Effector memory CD4-positive, alpha-beta T cell (primary cell): ENCODE data around the gene GRAMD2B.

Experiments used
- DNase-seq, 3 donors: peaks; one replicate each; pipeline ENCODE4 v3.0.0-alpha.2; 2020
- H3K27ac ChIP-seq: 2 replicates; pipeline ENCODE4 v1.7.0; 2013; ENCODE audit warnings: mild to moderate bottlenecking, low read length, moderate library complexity; ENCODE audit not compliant: insufficient read depth, poor library complexity, severe bottlenecking
- H3K27me3 ChIP-seq: replicated peaks from 2 replicates; pipeline ENCODE4 v1.7.0; 2013; ENCODE audit warnings: mild to moderate bottlenecking, low read length; ENCODE audit not compliant: insufficient read depth, control insufficient read depth, poor library complexity, severe bottlenecking
- H3K36me3 ChIP-seq: 2 replicates; pipeline ENCODE4 v1.7.0; 2013; ENCODE audit warnings: mild to moderate bottlenecking, low read length, moderate library complexity; ENCODE audit not compliant: control insufficient read depth, insufficient read depth
- H3K4me1 ChIP-seq: 2 replicates; pipeline ENCODE4 v1.7.0; 2013; ENCODE audit warnings: low read length, mild to moderate bottlenecking; ENCODE audit not compliant: control insufficient read depth, insufficient read depth, poor library complexity, severe bottlenecking
- H3K4me3 ChIP-seq: 2 replicates; pipeline ENCODE4 v1.7.0; 2013; ENCODE audit warnings: low read length, low read depth, mild to moderate bottlenecking; ENCODE audit not compliant: insufficient read depth, poor library complexity, severe bottlenecking
- H3K9me3 ChIP-seq: 2 replicates; pipeline ENCODE4 v1.7.0; 2013; ENCODE audit warnings: mild to moderate bottlenecking, low read length, moderate library complexity; ENCODE audit not compliant: control insufficient read depth

Gene GRAMD2B

GRCh38 chr5:126455728-126456127 is 32.5 kb downstream of the GRAMD2B start:
- no peak overlapping the region for H3K4me3 ChIP-seq
- no peaks in the 10 kb centered on the region for H3K27me3 ChIP-seq
- no peaks in the 10 kb centered on the region for H3K9me3 ChIP-seq
- H3K4me1 ChIP-seq, result peaks cover 5% of the 10 kb centered on the region
- H3K36me3 ChIP-seq, result no peaks in the 10 kb centered on the region
- no peak for DNase-seq
- no peak overlapping the region for H3K27ac ChIP-seq

GRCh38 chr5:126456217-126456820 is 33.1 kb downstream of the GRAMD2B start:
- no peak for DNase-seq
- Histone ChIP-seq H3K36me3 (no peaks in the 10 kb centered on the region), H3K27ac (no peak overlapping the region), H3K9me3 (no peaks in the 10 kb centered on the region), H3K4me1 (no peaks in the 10 kb centered on the region), H3K4me3 (no peak overlapping the region), H3K27me3 (no peaks in the 10 kb centered on the region)

- Histone ChIP-seq H3K4me3 (no peak overlapping the region), H3K27me3 (no peaks in the 10 kb centered on the region), H3K4me1 (no peaks in the 10 kb centered on the region), H3K27ac (no peak overlapping the region), H3K36me3 (no peaks in the 10 kb centered on the region), H3K9me3 (no peaks in the 10 kb centered on the region)
- no peak for DNase-seq
Measured at GRCh38 chr5:126460459-126460858, 37.2 kb downstream of the GRAMD2B start.

- no peaks in the 10 kb centered on the region for H3K36me3 ChIP-seq
- no peak overlapping the region for H3K27ac ChIP-seq
- no peak overlapping the region for H3K4me3 ChIP-seq
- H3K9me3 ChIP-seq, result no peaks in the 10 kb centered on the region
- no peaks in the 10 kb centered on the region for H3K27me3 ChIP-seq
- H3K4me1 ChIP-seq, result no peaks in the 10 kb centered on the region
- DNase-seq, result no peak
Measured at GRCh38 chr5:126460977-126461376, 37.8 kb downstream of the GRAMD2B start.

GRCh38 chr5:126461838-126462237 is 38.6 kb downstream of the GRAMD2B start:
- H3K36me3 ChIP-seq, result no peaks in the 10 kb centered on the region
- H3K27me3 ChIP-seq, result no peaks in the 10 kb centered on the region
- H3K9me3 ChIP-seq, result no peaks in the 10 kb centered on the region
- no peak for DNase-seq
- no peaks in the 10 kb centered on the region for H3K4me1 ChIP-seq
- H3K4me3 ChIP-seq, result no peak overlapping the region
- no peak overlapping the region for H3K27ac ChIP-seq

- no peaks in the 10 kb centered on the region for H3K27me3 ChIP-seq
- no peaks in the 10 kb centered on the region for H3K4me1 ChIP-seq
- no peak overlapping the region for H3K4me3 ChIP-seq
- H3K27ac ChIP-seq, result no peak overlapping the region
- no peak for DNase-seq
- no peaks in the 10 kb centered on the region for H3K9me3 ChIP-seq
- H3K36me3 ChIP-seq, result no peaks in the 10 kb centered on the region
Measured at GRCh38 chr5:126462239-126463014, 39.2 kb downstream of the GRAMD2B start.

- no peaks in the 10 kb centered on the region for H3K36me3 ChIP-seq
- no peaks in the 10 kb centered on the region for H3K4me1 ChIP-seq
Measured at GRCh38 chr5:126464016-126464415, 40.8 kb downstream of the GRAMD2B start.

GRCh38 chr5:126464959-126465358 is 41.8 kb downstream of the GRAMD2B start:
- no peak overlapping the region for H3K27ac ChIP-seq
- H3K36me3 ChIP-seq, result no peaks in the 10 kb centered on the region
- no peak for DNase-seq
- no peaks in the 10 kb centered on the region for H3K27me3 ChIP-seq
- no peaks in the 10 kb centered on the region for H3K9me3 ChIP-seq
- no peaks in the 10 kb centered on the region for H3K4me1 ChIP-seq
- H3K4me3 ChIP-seq, result no peak overlapping the region

More at GRCh38 chr5:126464016-126464415, 40.8 kb downstream of the GRAMD2B start:
- H3K9me3 ChIP-seq, result no peaks in the 10 kb centered on the region
- no peak overlapping the region for H3K27ac ChIP-seq
- H3K4me3 ChIP-seq, result no peak overlapping the region
- H3K27me3 ChIP-seq, result no peaks in the 10 kb centered on the region
- DNase-seq, result no peak

- Histone ChIP-seq H3K4me3 (no peak overlapping the region), H3K27me3 (no peaks in the 10 kb centered on the region), H3K36me3 (no peaks in the 10 kb centered on the region), H3K4me1 (no peaks in the 10 kb centered on the region), H3K9me3 (no peaks in the 10 kb centered on the region), H3K27ac (no peak overlapping the region)
- DNase-seq, result no peak
Measured at GRCh38 chr5:126468091-126468490, 44.9 kb downstream of the GRAMD2B start.

- no peak for DNase-seq
- H3K4me3 ChIP-seq, result no peak overlapping the region
- H3K4me1 ChIP-seq, result no peaks in the 10 kb centered on the region
- no peaks in the 10 kb centered on the region for H3K36me3 ChIP-seq
- H3K9me3 ChIP-seq, result no peaks in the 10 kb centered on the region
- H3K27ac ChIP-seq, result no peak overlapping the region
- no peaks in the 10 kb centered on the region for H3K27me3 ChIP-seq
Measured at GRCh38 chr5:126469536-126470316, 46.5 kb downstream of the GRAMD2B start.
